Right hindlimb (tissue), 1 donor: ENCODE results near the gene AVEN.
"Not testable (repeated sequence)": the region's sequence is repeated elsewhere in the genome, so short reads cannot be mapped to it uniquely, and the experiment has no call there.

Experiments
- DNase-seq: peaks from one replicate; pipeline ENCODE4 v3.0.0-alpha.2; 2018

AVEN gene

DNA sequence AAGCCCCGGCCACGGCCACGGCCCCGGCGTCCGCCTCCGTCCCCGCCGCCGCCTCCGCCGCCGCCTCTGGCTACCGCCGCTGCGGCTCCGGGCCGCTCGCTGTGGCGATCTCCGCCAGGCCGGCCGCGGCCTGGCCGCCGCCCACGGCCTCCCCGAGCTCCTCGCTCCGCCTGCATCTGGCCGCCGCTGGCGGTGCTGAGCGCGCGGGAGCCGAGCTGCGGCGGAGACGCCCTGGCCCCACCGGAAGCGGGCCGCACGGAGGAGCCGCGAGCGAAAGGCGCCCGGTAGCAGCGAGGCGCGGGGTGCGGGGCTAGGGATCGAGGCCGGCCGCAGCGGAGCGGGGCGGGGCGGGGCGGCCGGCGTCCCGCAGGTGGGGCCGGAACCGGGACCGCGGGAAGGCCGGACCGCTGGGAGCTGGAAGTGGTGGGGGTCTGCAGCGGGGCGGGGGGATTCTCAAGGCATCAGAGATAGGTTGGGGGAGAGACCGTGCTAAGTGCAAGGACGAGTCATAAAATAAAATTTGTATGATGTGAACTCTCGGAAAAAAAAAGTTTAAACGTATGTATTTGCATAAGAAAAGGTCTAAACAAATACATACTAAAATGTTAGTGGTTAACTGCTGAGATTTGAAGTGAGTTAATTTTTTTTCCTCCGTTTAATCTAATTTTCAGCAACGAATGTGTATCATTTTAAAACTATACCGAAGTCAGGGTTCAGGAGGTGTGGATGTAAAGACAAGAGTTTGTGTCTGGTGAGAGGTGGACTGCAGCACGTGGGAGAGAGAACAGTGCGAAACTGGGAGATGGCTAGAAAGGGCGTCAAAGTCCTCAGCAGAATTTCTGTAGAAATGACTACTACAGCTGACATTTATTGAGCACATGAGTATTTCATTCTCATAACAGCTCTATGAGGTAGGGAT lies at the start of gene AVEN:
Gene AVEN (minus strand): TSS at position 334 of the 919 bp plus-strand sequence. CDS start 158 bp downstream, at position 176.
- peak; percentile 70 for DNase-seq

GRCh38 chr15:34085746-34086145 lies 46.7 kb upstream of the AVEN start:
- no peak for DNase-seq

GRCh38 chr15:34084086-34084485 lies 45.1 kb upstream of the AVEN start:
- DNase-seq = no peak

GRCh38 chr15:34079904-34080303 lies 40.9 kb upstream of the AVEN start:
- DNase-seq = no peak

DNA sequence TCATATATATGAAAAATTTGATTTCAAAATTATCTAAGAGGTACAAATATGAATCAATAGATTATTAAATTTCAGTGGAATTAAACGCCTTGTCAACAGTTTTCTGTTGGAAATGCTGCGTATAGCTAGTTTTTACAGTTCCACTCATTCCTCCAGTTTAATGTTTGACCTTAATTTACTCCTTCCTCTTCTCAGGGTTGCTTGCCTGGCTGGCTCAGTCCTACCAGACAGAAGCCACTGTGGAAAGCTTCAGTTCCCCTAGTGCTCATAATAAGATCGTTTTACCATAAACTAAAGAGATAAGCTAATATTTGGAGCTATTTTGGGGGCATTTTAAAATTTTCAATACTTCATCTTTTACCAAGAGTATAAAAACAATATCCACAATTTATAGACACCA lies 39.9 kb upstream of the AVEN start:
- no peak for DNase-seq

- no peak for DNase-seq
Observed at GRCh38 chr15:34076785-34077184, 37.8 kb upstream of the AVEN start.

DNA sequence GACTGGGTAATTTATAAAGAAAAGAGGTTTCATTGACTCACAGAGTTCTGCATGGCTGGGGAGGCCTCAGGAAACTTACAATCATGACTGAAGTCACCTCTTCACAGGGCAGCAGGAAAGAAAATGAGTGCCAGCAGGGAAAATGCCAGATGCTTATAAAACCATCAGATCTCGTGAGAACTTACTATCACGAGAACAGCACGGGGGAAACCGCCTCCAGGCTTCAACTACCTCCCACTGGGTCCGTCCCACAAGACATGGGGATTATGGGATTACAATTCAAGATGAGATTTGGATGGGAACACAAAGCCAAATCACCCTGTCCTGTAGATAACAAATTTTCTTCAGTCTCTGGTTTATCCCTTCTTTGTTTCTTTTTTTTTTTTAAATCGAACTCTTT lies 31.0 kb upstream of the AVEN start:
- DNase-seq = no peak

- DNase-seq = no peak
Observed at GRCh38 chr15:34065941-34066340, 26.9 kb upstream of the AVEN start.

DNA sequence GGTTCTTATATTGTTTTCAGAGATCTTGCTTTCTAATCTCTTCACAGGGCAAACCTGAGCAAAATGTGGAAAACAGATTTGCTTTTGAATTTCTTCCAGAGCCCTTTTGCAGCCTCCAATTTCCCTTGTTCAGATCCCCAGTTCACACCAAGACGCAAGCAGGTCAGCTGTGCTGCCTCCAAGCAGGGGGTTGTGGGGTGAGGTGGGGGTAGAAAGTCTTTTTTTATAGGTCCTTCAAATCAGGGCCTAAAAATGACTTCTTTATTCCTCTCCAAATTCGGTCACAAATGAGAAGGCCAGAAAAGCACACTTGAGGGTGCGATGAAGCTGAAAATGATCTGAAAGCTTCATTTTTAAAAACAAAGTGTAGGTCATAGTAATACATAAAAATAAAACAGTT lies 26.3 kb upstream of the AVEN start:
- DNase-seq = no peak

- no peak for DNase-seq
Observed at GRCh38 chr15:34064438-34064837, 25.4 kb upstream of the AVEN start.

GRCh38 chr15:34059946-34060345 lies 20.9 kb upstream of the AVEN start:
- DNase-seq = no peak

DNA sequence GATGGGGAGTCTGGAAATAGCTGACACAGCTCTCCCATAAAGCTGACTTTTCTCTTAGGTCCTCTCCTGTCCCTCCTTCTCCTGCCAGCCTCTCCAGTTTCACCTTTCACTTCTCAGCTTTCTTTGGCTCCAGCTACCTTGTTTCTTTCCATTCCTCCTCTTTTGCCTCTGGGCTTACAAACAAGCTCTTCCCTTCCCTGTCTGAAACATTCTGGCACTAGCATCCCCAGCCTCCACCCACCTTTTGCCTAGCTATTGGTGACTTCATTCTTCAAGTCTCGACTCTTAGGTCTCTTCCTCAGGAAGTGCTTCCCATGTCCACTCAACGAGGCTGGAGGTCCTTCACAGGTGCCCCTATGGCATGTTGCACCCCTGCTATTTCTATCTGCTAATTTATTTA lies 20.5 kb upstream of the AVEN start:
- DNase-seq = no peak

- no peak for DNase-seq
Observed at GRCh38 chr15:34056911-34057310, 17.9 kb upstream of the AVEN start.

DNA sequence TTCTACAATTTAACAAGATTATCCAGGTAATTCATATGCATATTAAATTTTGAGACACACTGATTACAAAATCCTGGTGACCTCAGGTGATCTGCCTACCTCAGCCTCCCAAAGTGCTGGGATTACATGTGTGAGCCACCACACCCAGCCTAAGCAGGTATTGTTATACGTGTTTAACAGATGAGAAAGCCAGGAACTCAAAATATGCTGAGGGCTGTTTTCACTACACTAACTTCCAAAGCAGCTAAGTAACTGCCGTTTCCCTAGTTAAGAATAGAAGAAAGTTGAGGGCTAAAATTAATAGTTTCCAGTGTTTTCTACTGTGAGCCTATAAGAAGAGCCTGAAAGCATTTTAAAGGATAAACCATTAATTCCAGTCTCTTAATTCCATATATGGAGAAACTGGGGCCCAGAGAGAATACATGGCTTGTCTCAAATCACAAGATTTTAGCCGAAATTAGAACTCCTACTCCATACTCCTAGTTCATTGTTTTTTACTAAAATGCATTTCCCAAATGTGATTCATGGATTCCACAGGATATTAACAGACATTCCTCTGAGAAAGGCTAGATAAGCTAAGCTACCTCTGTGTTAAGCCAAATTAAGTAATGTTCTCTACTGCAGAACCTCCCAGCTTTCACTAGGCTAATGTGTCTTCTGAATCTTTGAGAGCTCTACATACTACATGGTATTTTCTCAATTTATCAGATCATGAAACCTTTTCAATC lies 17.0 kb upstream of the AVEN start:
- no peak for DNase-seq

DNA sequence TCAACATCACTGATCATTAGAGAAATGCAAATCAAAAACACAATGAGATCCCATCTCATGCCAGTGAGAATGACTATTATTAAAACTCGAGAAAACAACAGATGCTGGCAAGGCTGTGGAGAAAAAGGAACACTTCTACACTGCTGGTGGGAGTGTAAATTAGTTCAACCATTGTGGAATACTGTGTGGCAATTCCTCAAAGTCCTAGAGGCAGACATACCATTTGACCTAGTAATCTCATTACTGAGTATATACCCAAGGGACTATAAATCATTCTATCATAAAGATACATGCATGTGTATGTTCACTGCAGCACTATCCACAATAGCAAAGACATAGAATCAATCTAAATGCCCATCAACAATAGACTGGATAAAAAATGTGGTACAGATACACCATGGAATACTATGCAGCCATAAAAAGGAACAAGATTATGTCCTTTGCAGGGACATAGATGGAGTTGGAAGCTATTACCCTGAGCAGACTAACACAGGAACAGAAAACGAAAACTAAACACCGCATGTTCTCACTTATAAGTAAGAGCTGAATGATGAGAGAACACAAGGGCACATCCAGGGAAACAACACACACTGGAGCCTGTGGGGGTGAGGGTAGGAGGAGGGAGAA lies 15.2 kb upstream of the AVEN start:
- no peak for DNase-seq

GRCh38 chr15:34050385-34050784 lies 11.4 kb upstream of the AVEN start:
- DNase-seq = not testable (repeated sequence)

DNA sequence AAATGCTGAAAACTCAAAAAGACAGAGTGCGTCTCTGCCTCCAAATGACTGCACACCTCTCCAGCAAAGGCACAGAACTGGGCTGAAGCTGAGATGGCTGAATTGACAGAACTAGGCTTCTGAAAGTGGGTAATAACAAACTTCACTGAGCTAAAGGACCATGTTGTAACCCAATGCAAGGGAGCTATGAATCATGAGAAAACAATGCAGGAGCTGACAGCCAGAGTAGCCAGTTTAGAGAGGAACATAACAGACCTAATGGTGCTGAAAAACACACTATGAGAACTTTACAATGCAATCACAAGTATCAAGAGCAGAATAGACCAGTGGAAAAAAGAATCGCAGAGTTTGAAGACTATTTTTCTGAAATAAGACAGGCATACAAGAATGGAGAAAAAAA lies 10.1 kb upstream of the AVEN start:
- no peak for DNase-seq

DNA sequence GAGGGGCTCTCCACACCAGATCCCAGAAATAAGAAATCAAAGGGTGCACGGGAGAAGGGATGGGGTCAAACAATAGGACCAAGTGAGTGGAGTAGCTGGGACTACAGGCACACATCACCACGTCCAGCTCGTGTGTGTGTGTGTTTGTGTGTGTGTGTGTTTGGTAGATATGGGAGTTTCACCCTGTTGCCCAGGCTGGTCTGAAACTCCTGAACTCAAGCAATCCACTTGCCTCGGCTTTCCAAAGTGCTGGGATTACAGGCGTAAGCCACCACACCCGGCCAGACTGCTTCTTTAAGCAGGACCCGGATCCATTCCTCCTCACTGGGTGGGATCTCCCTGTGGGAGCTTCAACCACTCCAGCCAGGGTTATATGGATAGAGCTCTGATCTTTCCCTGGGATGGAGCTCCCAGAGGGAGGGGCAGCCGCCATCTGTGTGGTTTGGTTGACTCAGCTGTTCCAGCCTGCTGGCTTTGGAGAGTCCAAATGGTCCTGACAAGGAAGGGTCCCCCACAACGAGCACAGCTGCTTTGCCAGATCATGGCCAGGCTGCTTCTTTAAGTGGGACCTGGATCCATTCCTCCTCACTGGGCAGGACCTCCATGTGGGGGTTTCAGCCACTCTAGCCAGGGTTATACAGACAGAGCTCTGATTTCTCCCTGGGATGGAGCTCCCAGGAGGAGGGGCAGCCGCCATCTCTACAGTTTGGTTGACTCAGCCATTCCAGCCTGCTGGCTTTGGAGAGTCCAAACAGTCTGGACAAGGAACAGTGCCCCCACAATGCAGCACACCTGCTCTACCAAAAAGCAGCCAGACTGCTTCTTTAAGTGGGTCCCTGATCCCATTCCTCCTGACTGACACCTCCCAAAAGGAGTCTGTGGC lies 9.1 kb upstream of the AVEN start:
- no peak for DNase-seq

GRCh38 chr15:34046471-34047145 lies 7.6 kb upstream of the AVEN start:
- no peak for DNase-seq

DNA sequence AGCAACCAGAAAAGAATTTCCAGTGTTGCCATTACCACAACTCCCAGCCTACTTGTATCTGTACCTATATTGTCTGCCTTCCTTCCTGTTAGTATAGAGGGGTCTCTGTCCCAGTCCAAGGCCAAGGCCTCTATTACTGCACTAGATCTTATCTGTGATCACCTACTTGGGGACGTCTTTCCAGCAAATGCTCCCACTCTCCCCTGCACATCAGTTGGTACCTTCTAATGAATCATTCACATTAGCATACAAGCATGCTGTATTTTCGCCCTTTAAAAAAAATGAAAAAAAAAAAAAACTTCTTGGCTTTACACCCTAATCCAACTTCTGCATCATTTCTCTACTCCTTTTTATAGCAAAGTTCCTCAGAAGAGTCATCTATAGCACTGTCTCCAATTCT lies 4.8 kb upstream of the AVEN start:
- no peak for DNase-seq

GRCh38 chr15:34043391-34043790 lies 4.4 kb upstream of the AVEN start:
- DNase-seq = no peak

DNA sequence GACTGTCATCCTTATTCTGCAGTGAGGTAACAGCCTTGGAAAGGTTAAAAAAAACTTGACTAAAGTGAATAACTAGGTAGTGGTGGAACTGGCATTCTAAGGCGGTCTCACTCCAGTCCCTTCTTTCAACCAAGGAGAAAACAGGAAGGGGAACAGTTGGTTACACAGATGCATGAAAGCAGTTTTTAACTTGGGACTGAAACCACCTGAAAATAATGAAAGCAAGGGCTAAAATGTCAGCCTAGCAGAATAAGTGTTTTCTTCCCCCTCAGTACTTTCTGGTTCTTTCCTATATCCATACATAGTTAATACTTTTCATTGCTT lies 748 bp upstream of the AVEN start:
- no peak for DNase-seq
